Measurements from ENCODE around the gene ABCA5. TPM values are rescaled to one million over a fixed set of nuclear protein-coding genes. Genes with fewer than 3 reads are reported as not detected.

Gene ABCA5, protein sequence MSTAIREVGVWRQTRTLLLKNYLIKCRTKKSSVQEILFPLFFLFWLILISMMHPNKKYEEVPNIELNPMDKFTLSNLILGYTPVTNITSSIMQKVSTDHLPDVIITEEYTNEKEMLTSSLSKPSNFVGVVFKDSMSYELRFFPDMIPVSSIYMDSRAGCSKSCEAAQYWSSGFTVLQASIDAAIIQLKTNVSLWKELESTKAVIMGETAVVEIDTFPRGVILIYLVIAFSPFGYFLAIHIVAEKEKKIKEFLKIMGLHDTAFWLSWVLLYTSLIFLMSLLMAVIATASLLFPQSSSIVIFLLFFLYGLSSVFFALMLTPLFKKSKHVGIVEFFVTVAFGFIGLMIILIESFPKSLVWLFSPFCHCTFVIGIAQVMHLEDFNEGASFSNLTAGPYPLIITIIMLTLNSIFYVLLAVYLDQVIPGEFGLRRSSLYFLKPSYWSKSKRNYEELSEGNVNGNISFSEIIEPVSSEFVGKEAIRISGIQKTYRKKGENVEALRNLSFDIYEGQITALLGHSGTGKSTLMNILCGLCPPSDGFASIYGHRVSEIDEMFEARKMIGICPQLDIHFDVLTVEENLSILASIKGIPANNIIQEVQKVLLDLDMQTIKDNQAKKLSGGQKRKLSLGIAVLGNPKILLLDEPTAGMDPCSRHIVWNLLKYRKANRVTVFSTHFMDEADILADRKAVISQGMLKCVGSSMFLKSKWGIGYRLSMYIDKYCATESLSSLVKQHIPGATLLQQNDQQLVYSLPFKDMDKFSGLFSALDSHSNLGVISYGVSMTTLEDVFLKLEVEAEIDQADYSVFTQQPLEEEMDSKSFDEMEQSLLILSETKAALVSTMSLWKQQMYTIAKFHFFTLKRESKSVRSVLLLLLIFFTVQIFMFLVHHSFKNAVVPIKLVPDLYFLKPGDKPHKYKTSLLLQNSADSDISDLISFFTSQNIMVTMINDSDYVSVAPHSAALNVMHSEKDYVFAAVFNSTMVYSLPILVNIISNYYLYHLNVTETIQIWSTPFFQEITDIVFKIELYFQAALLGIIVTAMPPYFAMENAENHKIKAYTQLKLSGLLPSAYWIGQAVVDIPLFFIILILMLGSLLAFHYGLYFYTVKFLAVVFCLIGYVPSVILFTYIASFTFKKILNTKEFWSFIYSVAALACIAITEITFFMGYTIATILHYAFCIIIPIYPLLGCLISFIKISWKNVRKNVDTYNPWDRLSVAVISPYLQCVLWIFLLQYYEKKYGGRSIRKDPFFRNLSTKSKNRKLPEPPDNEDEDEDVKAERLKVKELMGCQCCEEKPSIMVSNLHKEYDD (N-terminal part only)
- polyA plus RNA-seq (2012; rRNA removed): 2.0 and 3.6 TPM in 2 replicates
- 2.1 and 2.3 TPM in 2 replicates for polyA plus RNA-seq (2012; cell fraction: cytosol; rRNA removed)
- 4.1 and 10.5 TPM in 2 replicates for polyA plus RNA-seq (2012; cell fraction: nucleus; rRNA removed)

DNA sequence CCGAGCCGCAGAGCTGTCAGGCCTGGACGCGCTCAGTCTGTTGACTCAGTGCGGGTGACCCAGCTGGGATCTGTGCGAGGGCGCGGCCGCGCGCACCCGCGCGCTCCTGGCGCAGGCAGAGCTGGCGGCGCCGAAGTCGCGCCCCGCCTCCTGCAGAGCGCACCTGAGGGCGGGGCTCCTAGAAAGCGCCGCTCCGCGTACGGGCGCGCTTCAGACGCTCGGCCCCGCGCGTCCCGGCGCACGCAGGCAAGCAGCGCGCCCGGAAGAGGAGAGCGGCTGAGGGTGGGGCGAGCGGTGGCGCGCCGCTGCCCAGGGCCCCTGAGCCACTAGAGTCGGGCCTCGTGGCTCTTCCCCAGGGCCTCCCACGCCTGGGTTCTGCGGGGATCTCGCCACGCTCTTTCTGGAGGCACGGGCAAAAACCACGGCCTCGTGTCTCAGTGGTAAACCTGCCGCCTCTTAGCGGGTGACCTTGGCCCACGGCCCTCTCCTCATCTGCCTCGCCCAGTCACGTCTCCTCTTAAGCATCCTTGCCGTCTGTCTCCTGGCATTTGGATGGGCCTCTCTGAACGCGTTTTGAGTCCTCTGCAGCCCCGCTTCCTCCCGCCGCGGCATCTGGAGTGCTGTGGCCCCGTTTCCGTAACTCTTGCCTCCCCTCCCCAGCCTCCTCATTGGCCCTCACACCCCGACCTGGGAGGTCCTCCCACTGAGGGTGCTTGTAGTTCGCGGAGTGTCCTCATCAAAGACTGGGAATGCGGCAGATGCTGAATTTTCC, at the start of gene ABCA5:
Gene ABCA5, minus strand, starts transcription at position 74 of the 772 bp plus-strand sequence. CDS start 12,718 bp downstream, outside the sequence.
- H3K27ac ChIP-seq (ENCODE audit: low read depth in 2 of 2, low read length in 1 of 2): peak within 1 kb of the TSS in 1 of 2 experiments; percentile 37; a peak in 1 of 4 replicates
- POLR2A ChIA-PET: interaction anchor here (0.9 to 1.4 kb wide), 2 partner anchors 13 to 88 kb away, joined by 4 read pairs; partner anchors contain the start of gene MAP2K6

More for the DNA sequence above, at the start of gene ABCA5:
- peak within 1 kb of the TSS; percentile 87 for H3K4me2 ChIP-seq
- H2AFZ ChIP-seq (ENCODE audit: low read depth): peak within 1 kb of the TSS; percentile 93
- peak within 1 kb of the TSS; percentile 51 for H3K9ac ChIP-seq
- no peaks in the 10 kb centered on the region for H3K27me3 ChIP-seq (ENCODE audit: insufficient read depth)
- peaks cover 8% of the 10 kb centered on the region for H3F3A ChIP-seq (replicated peaks; ENCODE audit: insufficient read depth)
- no peaks in the 10 kb centered on the region for H3K36me3 ChIP-seq (replicated peaks in 1 of 2; ENCODE audit: control insufficient read depth in 1 of 2, insufficient read depth in 2 of 2, low read length in 1 of 2)
- CTCF ChIA-PET: interaction anchor here (0.6 to 3.2 kb wide), 7 partner anchors 8 to 551 kb away, joined by 3 to 16 read pairs (median 3); no protein-coding TSS in a partner anchor
- TF ChIP-seq JUND (IDR thresholded peaks at IDR 0.05): no peak
- 0 out of 2 replicates have a peak, but pooled peaks have one; percentile 18 for TF ChIP-seq GABPA (IDR thresholded peaks at IDR 0.05; ENCODE audit: low read depth)
- 0 out of 2 replicates have a peak, but pooled peaks have one; percentile 2 for TF ChIP-seq FOXJ3 (CRISPR knock-in tag; IDR thresholded peaks at IDR 0.05)
- TF ChIP-seq RCOR1 (IDR thresholded peaks at IDR 0.05; ENCODE audit: low read length): no peak
- TF ChIP-seq, protein P1, sequence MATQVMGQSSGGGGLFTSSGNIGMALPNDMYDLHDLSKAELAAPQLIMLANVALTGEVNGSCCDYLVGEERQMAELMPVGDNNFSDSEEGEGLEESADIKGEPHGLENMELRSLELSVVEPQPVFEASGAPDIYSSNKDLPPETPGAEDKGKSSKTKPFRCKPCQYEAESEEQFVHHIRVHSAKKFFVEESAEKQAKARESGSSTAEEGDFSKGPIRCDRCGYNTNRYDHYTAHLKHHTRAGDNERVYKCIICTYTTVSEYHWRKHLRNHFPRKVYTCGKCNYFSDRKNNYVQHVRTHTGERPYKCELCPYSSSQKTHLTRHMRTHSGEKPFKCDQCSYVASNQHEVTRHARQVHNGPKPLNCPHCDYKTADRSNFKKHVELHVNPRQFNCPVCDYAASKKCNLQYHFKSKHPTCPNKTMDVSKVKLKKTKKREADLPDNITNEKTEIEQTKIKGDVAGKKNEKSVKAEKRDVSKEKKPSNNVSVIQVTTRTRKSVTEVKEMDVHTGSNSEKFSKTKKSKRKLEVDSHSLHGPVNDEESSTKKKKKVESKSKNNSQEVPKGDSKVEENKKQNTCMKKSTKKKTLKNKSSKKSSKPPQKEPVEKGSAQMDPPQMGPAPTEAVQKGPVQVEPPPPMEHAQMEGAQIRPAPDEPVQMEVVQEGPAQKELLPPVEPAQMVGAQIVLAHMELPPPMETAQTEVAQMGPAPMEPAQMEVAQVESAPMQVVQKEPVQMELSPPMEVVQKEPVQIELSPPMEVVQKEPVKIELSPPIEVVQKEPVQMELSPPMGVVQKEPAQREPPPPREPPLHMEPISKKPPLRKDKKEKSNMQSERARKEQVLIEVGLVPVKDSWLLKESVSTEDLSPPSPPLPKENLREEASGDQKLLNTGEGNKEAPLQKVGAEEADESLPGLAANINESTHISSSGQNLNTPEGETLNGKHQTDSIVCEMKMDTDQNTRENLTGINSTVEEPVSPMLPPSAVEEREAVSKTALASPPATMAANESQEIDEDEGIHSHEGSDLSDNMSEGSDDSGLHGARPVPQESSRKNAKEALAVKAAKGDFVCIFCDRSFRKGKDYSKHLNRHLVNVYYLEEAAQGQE (IDR thresholded peaks at IDR 0.05; ENCODE audit: low read depth, low read length): no peak
- TF ChIP-seq ELF1 (IDR thresholded peaks at IDR 0.05): peak; percentile 62
- no peak; the same call in 1 of the 2 replicates for TF ChIP-seq RFX5 (IDR thresholded peaks at IDR 0.05; ENCODE audit: low read length)
- peak; percentile 64 for TF ChIP-seq NRF1 (IDR thresholded peaks at IDR 0.05; ENCODE audit: low read depth, low read length)
- no peak for TF ChIP-seq FOSL2 (IDR thresholded peaks at IDR 0.05; ENCODE audit: borderline replicate concordance, low read depth)
- peak; percentile 78 for TF ChIP-seq MXI1 (IDR thresholded peaks at IDR 0.05; ENCODE audit: low read depth, low read length)
- TF ChIP-seq, protein P2, sequence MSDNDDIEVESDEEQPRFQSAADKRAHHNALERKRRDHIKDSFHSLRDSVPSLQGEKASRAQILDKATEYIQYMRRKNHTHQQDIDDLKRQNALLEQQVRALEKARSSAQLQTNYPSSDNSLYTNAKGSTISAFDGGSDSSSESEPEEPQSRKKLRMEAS (IDR thresholded peaks at IDR 0.05; ENCODE audit: low read depth): peak; percentile 61; the same call in 1 of the 2 replicates
- peak; percentile 72 for TF ChIP-seq CHD2 (IDR thresholded peaks at IDR 0.05; ENCODE audit: low read length, partially characterized antibody)
- no peak; the same call in 1 of the 2 replicates for TF ChIP-seq SIN3A (IDR thresholded peaks at IDR 0.05; ENCODE audit: borderline replicate concordance, low read depth, low read length)
- no peak for TF ChIP-seq EP300 (IDR thresholded peaks at IDR 0.05; ENCODE audit: borderline replicate concordance in 1 of 2, low read depth in 1 of 2, low read length in 1 of 2)
- TF ChIP-seq POLR2AphosphoS5 (IDR thresholded peaks at IDR 0.05; ENCODE audit: low read depth, low read length): peak; percentile 66
- H3K9me3 ChIP-seq: no peaks in the 10 kb centered on the region
- H3K9me2 ChIP-seq: no peaks in the 10 kb centered on the region
- peak within 1 kb of the TSS; percentile 80 to 87 for H3K4me3 ChIP-seq (ENCODE audit: low read depth in 2 of 2, low read length in 1 of 2)
- no peaks in the 10 kb centered on the region for H4K20me1 ChIP-seq (ENCODE audit: insufficient read depth)
- H3K79me2 ChIP-seq (ENCODE audit: insufficient read depth): no peaks in the 10 kb centered on the region
- 34% methylated on average over 19 of the region's 74 CpGs for WGBS (ENCODE audit: low lambda C conversion rate)
- DNase-seq: peak; percentile 94
- H3K4me1 ChIP-seq (ENCODE audit: control insufficient read depth in 1 of 2, insufficient read depth in 2 of 2, low read depth in 1 of 2, low read length in 1 of 2): peaks cover 0 to 11% of the 10 kb centered on the region in 2 experiments; a peak in 2 of 4 replicates

Data from SK-N-SH (cell line).